GM13977 (cell line): ENCODE data around the gene SPHKAP.
"Not testable (repeated sequence)": the region's sequence is repeated elsewhere in the genome, so short reads cannot be mapped to it uniquely, and the experiment has no call there.

Experiments used
- DNase-seq: peaks from one replicate; pipeline ENCODE4 v3.0.0; 2012; ENCODE audit warnings: low spot score
- CTCF ChIP-seq: IDR thresholded peaks from 2 replicates; pipeline ENCODE4 v1.5.1; 2012; ENCODE audit warnings: mild to moderate bottlenecking, control low read depth; ENCODE audit not compliant: insufficient read depth; ENCODE audit errors: extremely low read depth, missing control alignments
- in situ Hi-C: fragments of 300-500 bp; cut with MboI; formaldehyde crosslinking; loops from one replicate; pipeline ENCODE4 v1.12.0; 2022; ENCODE audit warnings: low sequenced_read_pairs, low pct_unique_long_range_greater_than_20kb, mixed read lengths, inconsistent platforms; ENCODE audit not compliant: unreplicated experiment

The SPHKAP gene

DNA sequence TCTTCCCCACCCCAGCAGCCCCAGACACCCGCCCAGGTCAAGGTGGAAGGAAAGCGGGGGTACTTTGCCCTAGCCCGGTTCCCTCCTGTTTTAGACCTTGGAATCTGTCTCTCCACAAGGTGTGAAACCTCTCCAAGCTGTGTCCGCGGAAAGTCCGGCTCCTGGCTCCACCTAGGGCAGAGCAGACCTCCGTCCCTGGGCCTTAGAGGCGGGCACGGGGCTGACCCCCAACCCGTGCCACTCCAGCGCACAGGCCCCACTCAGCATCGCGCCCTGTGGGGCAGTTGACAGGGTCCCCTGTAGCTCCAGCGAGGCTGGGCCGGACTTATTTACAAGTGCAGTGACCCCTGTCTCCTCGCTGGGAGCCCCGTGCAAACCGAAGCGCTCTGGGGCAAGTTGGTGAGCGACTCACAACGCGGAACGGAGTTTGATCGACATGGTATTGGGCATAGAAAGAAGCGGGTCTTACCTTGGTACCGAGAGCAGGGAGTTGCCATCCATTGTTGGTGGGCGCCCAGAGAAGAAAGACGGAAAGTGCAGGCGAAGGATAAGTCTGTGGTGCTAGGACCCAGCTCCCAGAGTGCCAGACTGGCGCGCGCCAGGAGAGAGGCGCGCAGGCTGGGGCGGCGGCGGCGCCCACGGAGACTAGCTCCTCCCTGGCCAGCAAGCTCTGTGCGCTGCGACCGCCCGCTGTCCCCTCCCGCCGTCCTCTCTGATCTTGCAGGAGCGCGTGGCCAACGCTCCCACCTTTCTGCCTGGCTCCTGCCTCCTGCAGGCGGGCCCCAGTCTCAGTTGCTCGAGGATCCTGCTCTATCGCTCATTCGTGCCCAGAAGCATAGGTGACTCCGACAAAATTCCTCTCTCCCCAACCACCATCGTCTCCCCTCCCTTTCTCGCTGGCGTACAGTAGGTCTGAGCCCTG is at the start of gene SPHKAP:
Gene SPHKAP (minus strand): TSS at position 590 of the 922 bp plus-strand sequence. CDS start 89 bp downstream, at position 501.
- no peak for DNase-seq
- TF ChIP-seq CTCF: no peak
- in situ Hi-C loops: no loop called here

GRCh38 chr2:228227466-228227865 is 46.0 kb upstream of the SPHKAP start:
- in situ Hi-C loops: no loop called here
- no peak for TF ChIP-seq CTCF
- DNase-seq: no peak

GRCh38 chr2:228224410-228224809 is 42.9 kb upstream of the SPHKAP start:
- no peak for TF ChIP-seq CTCF
- no peak for DNase-seq
- in situ Hi-C loops: no loop called here

DNA sequence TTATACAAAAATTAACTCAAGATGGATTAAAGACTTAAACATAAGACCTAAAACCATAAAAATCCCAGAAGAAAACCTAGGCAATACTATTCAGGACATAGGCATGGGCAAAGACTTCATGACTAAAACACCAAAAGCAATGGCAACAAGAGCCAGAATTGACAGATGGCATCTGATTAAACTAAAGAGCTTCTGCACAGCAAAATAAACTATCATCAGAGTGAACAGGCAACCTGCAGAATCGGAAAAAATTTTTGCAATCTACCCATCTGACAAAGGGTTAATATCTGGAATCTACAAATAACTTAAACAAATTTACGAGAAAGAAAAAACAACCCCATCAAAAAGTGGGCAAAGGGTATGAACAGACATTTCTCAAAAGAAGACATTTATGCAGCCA is 37.1 kb upstream of the SPHKAP start:
- in situ Hi-C loops, DNase-seq: not testable (repeated sequence)

DNA sequence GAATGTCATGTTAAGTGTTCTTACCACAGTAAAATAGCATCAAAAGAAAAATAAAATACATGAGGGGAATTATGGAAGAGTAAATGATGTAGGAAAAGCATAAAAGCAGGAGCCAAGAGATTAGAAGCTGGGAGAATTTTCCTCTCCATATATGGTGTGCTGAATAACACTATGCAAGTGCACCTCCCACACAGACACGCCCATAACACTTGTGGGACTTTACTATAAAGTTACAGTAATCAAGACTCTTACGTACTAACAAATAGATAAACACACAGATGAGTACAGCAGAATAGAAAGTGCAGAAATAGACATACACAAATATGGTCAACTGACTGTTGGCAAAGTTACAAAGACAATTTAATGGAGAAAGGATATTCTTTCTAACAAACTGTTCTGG is 16.0 kb upstream of the SPHKAP start:
- DNase-seq: no peak
- TF ChIP-seq CTCF: no peak
- in situ Hi-C loops: no loop called here

DNA sequence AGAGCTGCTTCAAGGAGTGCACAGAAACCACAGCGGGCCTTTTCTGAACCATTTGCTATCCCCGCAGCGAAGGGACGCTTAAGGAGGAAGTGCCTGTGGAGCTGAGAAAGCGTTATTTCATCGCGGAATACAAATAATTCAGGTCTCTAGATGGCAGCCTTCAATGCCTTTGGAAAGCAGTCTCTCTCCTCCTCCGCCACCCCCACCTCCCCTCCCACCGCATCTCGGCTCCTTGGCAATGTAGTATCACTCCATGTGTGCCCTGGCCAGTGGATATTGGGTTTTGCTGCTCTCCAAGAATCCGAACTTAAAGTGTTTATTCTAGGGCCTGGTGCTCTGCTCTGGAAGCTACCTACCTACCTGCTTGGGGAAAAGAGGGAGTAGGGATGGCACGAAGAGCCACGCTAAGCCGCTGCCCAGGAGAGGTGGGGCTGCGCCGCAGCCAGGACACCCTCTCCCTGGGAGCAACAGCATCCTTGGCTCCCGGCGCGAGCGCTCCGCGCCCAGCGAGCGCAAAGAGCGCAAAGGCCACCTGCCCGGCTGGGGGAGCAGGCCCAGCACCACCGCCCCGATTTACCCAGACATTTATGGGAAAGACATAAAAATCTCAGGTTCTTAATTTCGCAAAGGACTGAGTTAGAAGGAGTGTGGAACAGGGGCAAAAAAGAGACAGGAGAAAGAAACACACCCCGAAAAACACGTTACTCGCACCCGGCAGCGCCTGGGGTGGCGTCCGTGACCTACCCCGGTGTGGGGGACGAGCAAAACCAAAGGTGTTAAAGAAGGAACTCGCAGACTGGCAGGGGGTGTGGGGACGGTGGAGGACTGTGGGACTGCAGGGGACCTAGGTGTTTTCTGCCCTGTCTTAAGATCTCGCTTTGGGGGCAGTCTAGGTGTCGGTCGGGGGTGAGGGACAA is 1.0 kb downstream of the SPHKAP start:
- DNase-seq: no peak
- TF ChIP-seq CTCF: no peak
- in situ Hi-C loops: no loop called here
